Measurements from ENCODE around the gene ERICH6. TPM values are rescaled to one million over a fixed set of nuclear protein-coding genes. Genes with fewer than 3 reads are reported as not detected.

Gene ERICH6
- total RNA-seq, 1 experiment from 2014 or later, result not detected

- no peak for TF ChIP-seq CTCF (IDR thresholded peaks at IDR 0.05; ENCODE audit: unreplicated experiment)
- no TSS peak for BruUV-seq (replicated peaks)
- H3K4me3 Mint-ChIP-seq (ENCODE audit: unreplicated experiment), result no peak overlapping the region
- intact Hi-C loops (cut with micrococcal nuclease), result no loop called here
- POLR2A ChIA-PET, result no interaction called here
- no peaks in the 10 kb centered on the region for H3K9me3 Mint-ChIP-seq (ENCODE audit: unreplicated experiment)
- H3K27me3 Mint-ChIP-seq (ENCODE audit: insufficient read depth, unreplicated experiment), result peaks cover 9% of the 10 kb centered on the region
- no peaks in the 10 kb centered on the region for H3K36me3 Mint-ChIP-seq (ENCODE audit: insufficient read depth, unreplicated experiment)
- no peaks in the 10 kb centered on the region for H3K4me1 Mint-ChIP-seq (ENCODE audit: insufficient read depth, unreplicated experiment)
- no peak overlapping the region for H3K27ac Mint-ChIP-seq (ENCODE audit: low read depth, unreplicated experiment)
- CTCF ChIA-PET, result no interaction called here
- no peak for DNase-seq (ENCODE audit: unreplicated experiment)
Observed at GRCh38 chr3:150663461-150663860, 40.3 kb downstream of the ERICH6 start.

DNA sequence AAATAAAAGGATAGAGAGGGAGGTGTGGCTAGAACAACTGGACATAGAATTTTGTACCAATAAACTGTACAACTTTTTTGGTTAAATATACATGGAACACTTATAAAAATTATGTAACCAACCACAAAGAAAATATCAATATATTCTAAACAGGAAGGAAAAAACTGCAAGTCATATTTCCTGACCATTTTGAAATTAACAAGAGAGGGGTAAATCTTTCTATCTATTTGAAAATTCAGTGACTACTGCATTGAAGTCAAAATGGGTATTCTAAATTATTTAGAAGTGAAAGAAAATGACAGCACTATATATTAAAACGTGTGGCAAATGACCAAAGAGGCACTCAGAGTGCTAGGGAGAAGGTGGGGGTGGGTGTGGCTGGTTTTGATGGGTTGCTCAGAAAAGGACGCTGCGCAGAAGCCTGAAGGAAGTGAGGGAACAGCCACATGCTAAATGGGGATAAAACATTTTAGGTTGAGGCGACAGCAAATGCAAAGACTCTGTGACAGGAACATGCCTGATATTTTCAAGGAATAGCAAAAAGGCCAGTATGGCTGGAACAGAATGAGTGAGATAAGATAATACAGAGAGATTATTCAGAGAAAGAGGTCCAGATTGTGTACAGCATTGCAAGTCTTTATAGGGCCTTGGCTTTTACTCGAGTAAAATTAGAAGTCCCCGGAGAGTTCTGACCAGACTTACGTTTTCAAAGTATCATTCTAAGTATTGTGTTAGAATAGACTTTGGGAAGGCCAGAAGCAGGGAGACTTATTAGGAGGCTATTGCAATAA is 41.1 kb downstream of the ERICH6 start:
- no peak overlapping the region for H3K4me3 Mint-ChIP-seq (ENCODE audit: unreplicated experiment)
- no TSS peak for BruUV-seq (replicated peaks)
- no peak for DNase-seq (ENCODE audit: unreplicated experiment)
- peaks cover 9% of the 10 kb centered on the region for H3K27me3 Mint-ChIP-seq (ENCODE audit: insufficient read depth, unreplicated experiment)
- no peaks in the 10 kb centered on the region for H3K36me3 Mint-ChIP-seq (ENCODE audit: insufficient read depth, unreplicated experiment)
- CTCF ChIA-PET, result interaction anchor here (0.6 kb wide), 1 partner anchor 1455 kb away, joined by 4 read pairs; no protein-coding TSS in a partner anchor
- POLR2A ChIA-PET, result no interaction called here
- H3K27ac Mint-ChIP-seq (ENCODE audit: low read depth, unreplicated experiment), result no peak overlapping the region
- intact Hi-C loops (cut with micrococcal nuclease), result no loop called here
- no peak for TF ChIP-seq CTCF (IDR thresholded peaks at IDR 0.05; ENCODE audit: unreplicated experiment)
- no peaks in the 10 kb centered on the region for H3K4me1 Mint-ChIP-seq (ENCODE audit: insufficient read depth, unreplicated experiment)
- no peaks in the 10 kb centered on the region for H3K9me3 Mint-ChIP-seq (ENCODE audit: unreplicated experiment)

GRCh38 chr3:150656316-150656715 is 47.4 kb downstream of the ERICH6 start:
- Mint-ChIP-seq H3K27me3 (ENCODE audit: insufficient read depth, unreplicated experiment) (peaks cover 9% of the 10 kb centered on the region), H3K4me1 (ENCODE audit: insufficient read depth, unreplicated experiment) (no peaks in the 10 kb centered on the region), H3K4me3 (ENCODE audit: unreplicated experiment) (no peak overlapping the region), H3K9me3 (ENCODE audit: unreplicated experiment) (no peaks in the 10 kb centered on the region), H3K36me3 (ENCODE audit: insufficient read depth, unreplicated experiment) (no peaks in the 10 kb centered on the region), H3K27ac (ENCODE audit: low read depth, unreplicated experiment) (no peak overlapping the region)
- DNase-seq (ENCODE audit: unreplicated experiment), result no peak
- no TSS peak for BruUV-seq (replicated peaks)
- CTCF ChIA-PET, result no interaction called here
- intact Hi-C loops (cut with micrococcal nuclease), result no loop called here
- TF ChIP-seq CTCF (IDR thresholded peaks at IDR 0.05; ENCODE audit: unreplicated experiment), result no peak
- POLR2A ChIA-PET, result no interaction called here

- Mint-ChIP-seq H3K9me3 (ENCODE audit: unreplicated experiment) (no peaks in the 10 kb centered on the region), H3K4me1 (ENCODE audit: insufficient read depth, unreplicated experiment) (no peaks in the 10 kb centered on the region), H3K27ac (ENCODE audit: low read depth, unreplicated experiment) (no peak overlapping the region), H3K27me3 (ENCODE audit: insufficient read depth, unreplicated experiment) (no peaks in the 10 kb centered on the region), H3K4me3 (ENCODE audit: unreplicated experiment) (no peak overlapping the region), H3K36me3 (ENCODE audit: insufficient read depth, unreplicated experiment) (no peaks in the 10 kb centered on the region)
- DNase-seq (ENCODE audit: unreplicated experiment), result no peak
- POLR2A ChIA-PET, result no interaction called here
- CTCF ChIA-PET, result no interaction called here
- no peak for TF ChIP-seq CTCF (IDR thresholded peaks at IDR 0.05; ENCODE audit: unreplicated experiment)
- intact Hi-C loops (cut with micrococcal nuclease), result no loop called here
- BruUV-seq (replicated peaks), result no TSS peak
Observed at GRCh38 chr3:150653110-150653561, 50.6 kb downstream of the ERICH6 start.

Data from MCF 10A (cell line).